Right renal pelvis (tissue), 4 donors: ENCODE measurements around the gene SDK1. TPM values are rescaled to one million over a fixed set of nuclear protein-coding genes. Genes with fewer than 3 reads are reported as not detected.
"Not testable (repeated sequence)": the region's sequence is repeated elsewhere in the genome, so short reads cannot be mapped to it uniquely, and the experiment has no call there.

ENCODE experiments used
- DNase-seq, 4 donors: peaks; one replicate each; pipeline ENCODE4 v3.0.0-alpha.2; 2013; ENCODE audit warnings: low read depth in 4 of 4, low spot score in 3 of 4, missing footprints in 1 of 4
- polyA plus RNA-seq, 4 donors: library from polyadenylated mRNA; unstranded; fragments of 120-200 nt; gene quantifications; one replicate each; pipeline ENCODE4 v1.2.1, GENCODE V29; 2013; ENCODE audit not compliant: insufficient read length in 4 of 4

The SDK1 gene
- polyA plus RNA-seq, 4 donors: 6.8 to 8.2 (median 6.9) TPM

GRCh38 chr7:4288791-4289394 lies 987.8 kb downstream of the SDK1 start:
- DNase-seq: no peak

GRCh38 chr7:4297165-4297917 lies 996.3 kb downstream of the SDK1 start:
- DNase-seq: no peak

GRCh38 chr7:4297918-4298219 lies 996.8 kb downstream of the SDK1 start:
- no peak for DNase-seq

- no peak for DNase-seq
Measured at GRCh38 chr7:4299431-4299830, 998.4 kb downstream of the SDK1 start.

- no peak for DNase-seq
Measured at GRCh38 chr7:4302203-4302905, 1001.3 kb downstream of the SDK1 start.

- DNase-seq: no peak
Measured at GRCh38 chr7:4307316-4308204, 1006.5 kb downstream of the SDK1 start.

- DNase-seq: no peak
Measured at GRCh38 chr7:4308205-4308590, 1007.1 kb downstream of the SDK1 start.

GRCh38 chr7:4313911-4314310 lies 1012.9 kb downstream of the SDK1 start:
- not testable (repeated sequence) for DNase-seq

- not testable (repeated sequence) for DNase-seq
Measured at GRCh38 chr7:4314316-4314715, 1013.3 kb downstream of the SDK1 start.
